GM18520 (cell line): ENCODE data around the gene CEP152.
"Not testable (repeated sequence)": the region's sequence is repeated elsewhere in the genome, so short reads cannot be mapped to it uniquely, and the experiment has no call there.

Experiments
- ATAC-seq: cut with Tn5 transposase; IDR thresholded peaks from one replicate; pipeline ENCODE4 v1.9.1; 2021; ENCODE audit not compliant: unreplicated experiment

The CEP152 gene

DNA sequence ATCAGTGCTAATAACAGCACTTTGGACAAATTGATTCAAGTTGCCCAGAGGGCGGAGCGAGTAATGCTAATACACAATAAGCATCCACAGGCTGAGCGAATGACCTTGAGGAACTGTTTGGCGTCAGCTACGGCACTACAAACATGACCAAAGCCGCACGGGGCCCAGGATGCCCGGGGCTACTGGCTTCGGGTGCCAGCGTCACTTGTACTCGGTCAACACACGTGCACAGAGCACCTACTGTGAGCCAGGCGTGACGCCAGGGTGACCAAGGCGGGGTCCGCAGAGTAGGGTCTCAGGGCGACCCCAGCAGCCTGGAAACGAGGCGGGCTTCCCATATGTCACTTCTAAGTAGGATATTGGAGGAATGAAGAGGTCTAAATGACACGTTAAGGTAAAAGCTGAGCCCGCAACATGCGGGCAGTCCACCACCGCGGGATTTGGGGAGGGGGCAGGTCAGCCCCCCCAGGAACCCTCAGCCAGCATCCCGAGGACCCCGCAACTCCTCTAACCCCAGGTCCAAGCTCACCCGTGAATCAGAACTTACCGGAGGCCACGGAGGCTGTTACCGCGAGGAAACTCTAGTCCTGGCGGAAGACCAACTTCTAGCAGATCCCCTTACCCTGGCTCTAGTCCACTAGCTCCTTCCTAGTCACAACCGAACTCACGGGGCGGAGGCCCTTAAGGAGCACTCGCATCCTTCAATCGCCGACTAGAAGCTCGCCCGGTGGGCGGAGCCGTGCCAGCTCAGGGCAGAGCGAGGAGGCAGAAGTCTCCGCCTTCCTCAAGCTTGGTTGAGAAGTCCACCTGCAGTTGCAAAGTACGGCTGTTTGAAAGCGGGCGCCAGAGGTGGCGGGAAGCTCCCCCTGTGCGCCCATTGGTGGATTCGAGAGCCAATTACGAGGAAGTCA is at the start of gene CEP152:
Gene CEP152 (minus strand): TSS at position 656 of the 911 bp plus-strand sequence. CDS start 5,420 bp downstream, outside the sequence.
- peak; percentile 98 for ATAC-seq

GRCh38 chr15:48859426-48859825 is 48.6 kb upstream of the CEP152 start:
- ATAC-seq, result no peak

GRCh38 chr15:48858401-48858800 is 47.5 kb upstream of the CEP152 start:
- ATAC-seq, result no peak

DNA sequence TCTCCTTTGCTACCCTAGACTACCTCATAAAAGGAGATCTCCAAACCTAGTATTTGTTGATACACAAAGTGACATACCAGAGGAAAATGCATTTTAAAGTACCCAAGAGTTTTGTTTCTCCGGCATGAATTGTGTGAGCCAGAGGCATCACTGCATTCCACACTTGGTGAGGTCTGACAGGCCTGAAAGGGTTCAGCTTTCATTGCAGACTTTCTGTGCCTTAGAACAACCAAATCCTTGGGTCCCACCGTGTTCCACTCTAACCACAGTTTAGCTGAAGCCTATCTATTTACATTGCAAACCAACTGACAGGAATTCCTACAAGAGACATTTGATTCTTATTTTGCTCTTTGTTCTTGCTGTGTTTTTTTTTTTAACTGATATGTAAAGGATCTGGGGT is 46.1 kb upstream of the CEP152 start:
- no peak for ATAC-seq

DNA sequence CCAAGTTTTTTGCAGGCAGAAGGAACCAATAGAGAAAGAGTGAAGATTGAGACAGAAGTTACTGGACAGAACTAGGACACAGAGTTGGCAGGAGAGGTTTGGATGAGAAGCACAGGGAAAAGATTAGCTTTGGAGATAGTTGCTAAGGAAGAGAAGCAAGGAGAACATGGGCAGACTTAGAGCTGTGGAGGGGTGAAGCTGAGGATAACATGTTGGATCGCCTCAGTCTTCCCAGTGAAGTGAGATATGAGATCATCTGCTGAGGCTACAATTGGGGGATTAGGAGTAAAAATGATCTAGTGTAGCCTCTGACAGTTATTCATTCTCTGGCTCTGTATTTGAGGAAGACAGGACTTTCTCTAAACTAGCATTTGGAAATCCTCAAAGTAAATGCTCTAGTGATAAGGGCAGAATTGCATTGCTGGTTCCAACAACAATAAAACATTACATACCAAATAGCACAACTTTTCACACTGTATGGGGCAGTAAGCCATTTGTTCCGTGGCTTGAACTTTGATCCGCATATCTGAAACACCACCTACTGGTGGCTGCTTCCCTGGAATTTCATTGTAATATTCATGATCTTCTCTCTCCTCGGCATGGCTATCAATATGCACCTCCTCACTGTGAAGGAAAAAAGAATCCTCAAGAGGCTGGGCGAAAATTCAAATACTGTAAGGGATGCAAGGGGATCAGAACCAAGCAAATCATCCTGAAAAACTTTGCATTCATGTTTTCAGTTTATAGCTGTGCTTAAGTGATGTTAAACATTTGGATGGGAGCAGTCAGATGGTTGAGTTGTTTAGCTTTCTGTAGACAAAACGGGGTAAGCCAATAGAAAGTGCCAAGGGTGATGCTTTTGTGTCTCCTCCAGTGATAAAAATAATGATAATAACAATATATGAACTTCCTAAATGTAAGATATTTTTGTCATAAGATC is 44.9 kb upstream of the CEP152 start:
- ATAC-seq, result no peak

DNA sequence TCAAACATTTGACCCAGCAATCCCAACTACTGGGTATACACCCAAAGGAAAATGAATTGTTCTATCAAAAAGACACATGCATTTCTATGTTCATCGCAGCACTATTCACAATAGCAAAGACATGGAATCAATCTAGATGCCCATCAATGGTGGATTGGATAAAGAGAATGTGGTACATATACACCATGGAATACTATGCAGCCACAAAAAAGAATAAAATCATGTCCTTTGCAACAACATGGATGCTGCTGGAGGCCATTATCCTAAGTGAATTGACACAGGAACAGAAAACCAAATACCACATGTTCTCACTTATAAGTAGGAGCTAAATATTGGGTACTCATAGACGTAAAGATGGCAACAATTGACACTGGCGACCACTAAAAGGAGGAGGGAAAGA is 43.6 kb upstream of the CEP152 start:
- ATAC-seq, result not testable (repeated sequence)

DNA sequence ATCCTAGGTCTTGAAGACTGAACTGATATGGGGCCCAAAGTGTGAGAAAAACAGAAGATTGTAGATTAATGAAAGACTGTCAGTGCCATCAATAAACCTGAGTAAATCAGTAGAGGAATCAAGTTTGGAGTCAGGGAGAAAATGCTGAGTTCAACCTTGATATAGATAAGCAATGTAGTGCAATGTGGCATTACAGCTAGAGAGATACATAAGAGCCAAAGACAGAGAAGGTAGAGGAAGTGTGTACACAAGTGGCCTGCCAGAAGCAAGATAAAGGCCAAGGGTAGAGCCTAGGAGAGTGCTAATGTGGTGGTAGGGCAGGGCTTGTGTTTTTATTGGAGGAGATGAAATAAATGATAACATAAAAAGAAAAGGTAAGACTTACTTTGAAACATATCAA is 41.1 kb upstream of the CEP152 start:
- no peak for ATAC-seq

DNA sequence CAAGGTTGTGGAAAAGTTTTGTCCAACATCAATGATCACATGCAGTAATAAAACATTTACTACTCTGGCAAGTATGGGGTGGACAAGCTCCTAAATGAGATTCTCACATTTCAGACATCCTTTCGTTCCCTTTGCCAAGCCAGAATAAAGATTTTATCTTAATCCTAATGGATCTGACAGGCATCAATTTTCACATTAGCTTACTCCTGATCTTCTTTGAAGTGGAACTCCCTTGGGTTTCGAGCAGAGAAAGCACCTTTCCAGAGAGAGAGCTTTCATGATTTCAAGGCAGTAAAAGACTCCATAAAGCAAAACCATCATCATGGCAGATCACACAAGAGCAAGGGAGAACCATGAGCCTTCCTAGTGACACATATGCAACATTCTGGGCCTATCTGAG is 39.8 kb upstream of the CEP152 start:
- ATAC-seq, result no peak

GRCh38 chr15:48845123-48845522 is 34.3 kb upstream of the CEP152 start:
- ATAC-seq, result no peak

GRCh38 chr15:48842501-48842900 is 31.6 kb upstream of the CEP152 start:
- no peak for ATAC-seq

DNA sequence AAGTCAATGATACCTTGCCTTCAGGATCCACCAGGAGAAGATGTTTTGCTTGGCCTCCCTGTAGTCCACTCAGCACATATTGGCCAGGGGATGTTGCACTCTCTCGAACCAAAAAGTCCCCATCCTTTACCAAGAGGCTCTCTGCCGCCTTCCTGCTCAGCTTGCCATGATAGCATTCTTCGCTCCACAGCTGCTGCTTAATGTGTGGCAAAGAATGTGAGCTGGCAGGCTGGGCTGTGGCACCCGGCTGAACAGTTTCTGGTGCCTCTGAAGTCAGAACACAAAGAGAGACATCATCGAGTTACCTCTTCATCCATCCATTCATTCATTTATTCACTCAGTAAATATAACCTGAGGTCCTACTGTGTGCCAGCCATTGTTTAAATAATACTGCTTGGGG is 23.9 kb upstream of the CEP152 start:
- ATAC-seq, result no peak

DNA sequence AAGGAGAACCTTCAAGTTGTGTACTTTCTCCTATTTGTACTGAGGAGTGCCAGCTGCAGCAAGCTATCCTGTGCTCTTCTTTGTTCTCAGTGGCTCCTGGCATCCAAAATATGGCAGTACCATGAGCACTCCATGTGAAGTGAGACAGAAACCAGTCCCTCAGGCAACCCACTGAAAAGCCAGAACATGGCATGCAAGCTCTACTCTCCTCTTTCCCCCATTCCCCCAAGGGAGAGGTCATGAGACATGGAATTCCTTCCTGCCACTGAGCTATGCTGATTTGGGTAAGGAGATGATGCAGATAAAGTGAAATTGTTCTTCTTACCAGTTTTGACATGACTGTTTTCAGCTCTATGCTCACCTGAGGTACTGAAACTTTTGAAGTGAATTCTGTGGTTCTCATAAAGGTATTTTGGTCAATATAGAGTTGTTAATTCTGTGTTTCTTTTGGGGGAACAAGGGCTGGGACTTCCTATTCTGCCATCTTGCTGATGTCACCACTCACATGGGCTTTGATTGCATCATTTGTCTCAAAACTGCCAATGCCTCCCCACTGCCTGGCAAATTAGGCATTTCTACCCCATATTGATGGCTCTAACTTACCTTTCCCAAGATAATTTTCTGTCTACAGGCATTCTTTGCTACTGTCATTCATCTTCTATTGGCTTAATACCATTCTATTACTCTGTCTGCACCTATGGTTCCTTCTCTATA is 22.8 kb upstream of the CEP152 start:
- ATAC-seq, result no peak

DNA sequence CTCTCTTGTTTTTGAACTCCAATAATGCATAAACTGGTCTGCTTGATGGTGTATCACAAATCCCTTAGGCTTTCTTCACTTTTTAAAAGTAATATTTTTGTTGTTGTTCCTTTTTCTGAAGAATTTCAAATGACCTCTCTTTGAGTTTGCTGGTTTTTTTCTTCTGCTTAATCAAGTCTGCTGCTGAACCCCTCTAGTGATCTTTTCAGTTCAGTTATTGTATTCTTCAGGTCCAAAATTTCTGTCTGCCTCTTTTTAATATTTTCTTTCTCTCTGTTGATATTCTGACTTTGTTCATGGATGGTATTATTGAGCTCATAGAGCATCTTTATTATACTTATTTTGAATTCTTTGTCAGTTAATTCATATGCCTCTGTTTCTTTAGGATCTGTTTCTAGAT is 21.8 kb upstream of the CEP152 start:
- ATAC-seq, result no peak

DNA sequence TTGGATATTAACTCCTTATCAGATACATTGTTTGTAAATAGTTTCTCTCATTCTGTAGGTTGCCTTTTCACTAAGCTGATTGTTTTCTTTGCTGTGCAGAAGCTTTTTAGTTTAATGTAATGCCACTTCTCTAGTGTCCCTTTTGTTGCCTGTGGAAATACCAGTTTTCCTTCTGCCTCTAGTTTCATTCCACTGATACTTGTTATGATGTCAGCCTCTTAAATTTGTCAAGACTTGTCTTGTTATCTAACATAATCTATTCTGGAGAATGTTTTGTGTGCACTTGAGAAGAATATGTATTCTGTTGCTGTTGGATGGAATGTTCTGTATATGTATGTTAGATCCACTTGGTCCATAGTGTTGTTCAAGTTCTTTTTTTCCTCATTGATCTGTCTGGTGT is 18.0 kb upstream of the CEP152 start:
- ATAC-seq, result no peak

DNA sequence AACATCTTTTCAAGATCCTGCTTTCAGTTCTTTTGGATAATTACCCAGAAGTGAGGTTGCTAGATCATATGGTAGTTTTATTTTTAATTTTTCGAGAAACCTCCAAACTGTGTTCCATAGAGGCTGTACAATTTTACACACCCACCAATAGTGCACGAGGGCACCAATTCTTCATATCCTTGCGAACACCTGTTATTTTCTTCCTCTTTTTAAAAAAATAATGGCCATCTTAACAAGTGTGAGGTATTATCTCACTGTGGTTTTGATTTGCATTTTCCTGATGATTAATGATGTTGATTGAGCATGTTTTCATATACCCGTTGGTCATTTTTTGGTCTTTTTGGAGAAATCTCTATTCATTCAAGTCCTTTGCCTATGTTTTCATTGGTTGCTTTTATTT is 17.6 kb upstream of the CEP152 start:
- ATAC-seq, result no peak

- no peak for ATAC-seq
These were observed 14.2 kb upstream of the CEP152 start for GRCh38 chr15:48825075-48825474.

- ATAC-seq, result no peak
These were observed 12.8 kb upstream of the CEP152 start for GRCh38 chr15:48823706-48824105.

DNA sequence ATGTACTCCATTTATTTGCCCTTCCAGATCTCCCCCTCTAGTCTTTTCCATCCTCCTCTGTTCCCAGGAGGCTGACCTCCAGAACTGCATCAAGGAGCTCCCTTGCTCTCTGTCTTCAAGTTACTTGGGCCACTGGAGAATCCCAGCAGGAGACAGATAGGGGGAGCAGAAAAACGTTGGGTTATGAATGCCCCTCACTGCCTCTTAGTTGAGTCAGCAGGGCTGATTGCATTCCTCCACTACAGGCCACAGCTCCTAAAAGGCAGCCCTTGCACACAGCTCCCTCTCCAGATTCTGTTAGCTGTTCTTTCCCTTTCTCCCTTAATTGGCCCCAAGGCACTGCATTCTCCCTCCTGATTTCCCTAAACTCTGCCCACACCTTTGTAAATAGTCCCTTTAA is 12.4 kb upstream of the CEP152 start:
- no peak for ATAC-seq

GRCh38 chr15:48814286-48814685 is 3.4 kb upstream of the CEP152 start:
- ATAC-seq, result no peak

DNA sequence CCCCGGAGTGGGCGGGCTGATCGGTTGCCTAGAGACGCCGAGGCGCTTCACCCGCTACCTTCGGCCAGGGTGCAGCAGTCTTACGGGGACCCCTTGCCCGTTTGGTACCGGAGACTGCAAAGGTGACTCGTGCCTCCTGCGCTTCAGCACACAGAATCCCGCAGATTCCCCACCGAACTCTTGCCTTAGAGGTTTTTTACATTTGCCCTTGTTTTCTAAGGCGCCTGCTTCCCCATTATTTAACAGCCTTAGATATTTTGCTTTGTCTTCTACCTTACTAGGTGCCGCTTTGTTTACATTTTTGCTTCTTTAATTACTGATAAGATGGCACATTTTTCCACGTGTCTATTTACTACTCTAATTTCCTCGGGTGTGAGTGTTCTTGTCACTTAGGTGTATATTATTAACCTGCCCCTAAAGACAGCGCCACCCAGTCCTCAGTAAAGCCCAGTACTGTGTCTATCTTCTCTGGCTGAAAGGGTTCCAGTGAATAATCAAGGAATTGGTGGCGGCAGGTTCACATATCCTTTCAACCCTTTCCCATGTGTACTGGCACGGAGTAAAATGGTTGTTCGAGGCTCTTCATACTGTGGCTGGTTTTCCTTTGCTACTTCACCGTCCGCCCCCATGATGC is 573 bp upstream of the CEP152 start:
- no peak for ATAC-seq

DNA sequence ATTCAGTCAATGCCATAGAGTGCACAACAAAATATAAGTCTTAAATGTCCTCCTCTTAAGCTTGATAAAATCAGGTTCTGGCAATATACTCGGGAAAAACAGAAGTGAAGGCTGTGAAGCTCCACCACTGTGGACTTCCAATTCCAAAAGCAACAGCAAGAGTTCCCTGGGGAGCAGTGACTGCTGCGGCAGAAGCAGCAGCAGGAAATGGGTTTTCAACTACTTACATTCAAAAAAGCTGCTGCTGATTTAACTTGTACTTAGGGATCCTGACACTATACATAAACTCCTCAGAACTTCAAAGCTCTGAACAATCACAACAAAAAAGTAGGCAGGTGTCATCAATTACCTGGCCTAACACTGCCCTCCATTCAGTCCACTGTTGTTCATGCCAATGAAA is 4.7 kb downstream of the CEP152 start:
- ATAC-seq, result no peak
